VCaP (cell line): ENCODE results near the gene TGFB1I1.
"Not testable (repeated sequence)": the region's sequence is repeated elsewhere in the genome, so short reads cannot be mapped to it uniquely, and the experiment has no call there.

Experiments used
- H3K27ac ChIP-seq: fragments of 450-650 bp; 2 replicates; pipeline ENCODE4 v1.5.1; 2017
- CTCF ChIP-seq: fragments of 450-650 bp; conservative IDR thresholded peaks from 2 replicates; pipeline ENCODE4 v1.5.1; 2017; ENCODE audit warnings: mild to moderate bottlenecking, moderate library complexity

Gene TGFB1I1

DNA sequence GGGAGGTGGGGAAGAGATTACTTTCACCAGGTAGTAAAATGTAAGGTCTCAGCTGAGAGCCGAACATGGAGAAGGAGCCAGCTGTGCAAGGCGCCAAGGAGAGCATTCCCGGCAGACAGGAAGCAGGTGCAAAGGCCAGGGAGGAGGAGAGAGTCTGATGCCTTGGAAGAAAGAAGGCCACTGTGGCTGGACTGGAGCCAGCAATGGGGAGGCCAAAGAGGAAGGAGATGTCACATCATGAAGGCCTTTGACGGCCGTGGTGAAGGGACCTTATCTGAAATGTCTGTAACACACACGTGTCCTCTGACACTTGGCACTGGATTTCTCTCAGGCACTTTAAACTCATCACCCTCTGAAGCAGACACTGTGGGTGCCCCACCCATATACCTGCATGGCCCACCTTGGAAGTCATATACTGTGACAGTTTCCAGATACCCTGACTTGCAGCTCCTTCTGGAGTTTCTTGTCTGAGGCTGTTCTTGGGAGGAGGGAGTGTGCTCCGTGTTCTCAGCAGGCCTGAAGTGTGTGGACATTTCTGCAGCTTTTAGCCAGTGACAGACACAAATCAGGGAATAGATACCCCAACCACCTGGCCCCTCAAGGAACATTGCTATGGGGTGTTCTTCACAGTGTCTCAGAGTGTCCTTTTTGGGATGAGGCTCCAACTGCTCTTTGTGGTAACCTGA lies 9.0 kb downstream of the TGFB1I1 start:
- no peak overlapping the region for H3K27ac ChIP-seq
- TF ChIP-seq CTCF = no peak

DNA sequence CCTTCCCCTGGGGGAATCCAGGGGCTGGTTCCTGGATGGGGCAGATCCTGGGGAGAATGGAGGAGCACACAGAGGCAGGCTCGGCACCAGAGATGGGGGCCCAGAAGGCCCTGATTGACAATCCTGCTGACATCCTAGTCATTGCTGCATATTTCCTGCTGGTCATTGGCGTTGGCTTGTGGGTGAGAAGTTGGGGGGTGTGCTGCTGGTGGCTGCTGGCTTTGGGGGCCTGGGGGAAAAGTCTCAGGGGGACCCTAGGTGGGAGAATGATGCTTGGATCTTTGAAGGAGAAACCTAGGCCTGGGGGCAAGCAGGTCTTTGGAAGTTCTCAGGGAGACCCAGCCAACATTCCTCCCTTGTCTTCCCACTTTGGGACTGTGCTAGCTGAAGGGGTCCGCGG lies 11.1 kb downstream of the TGFB1I1 start, which contains the start of gene SLC5A2:
SLC5A2 (plus strand) TSS at position 43 of the 400 bp plus-strand sequence; CDS start at position 57, 14 bp downstream.
- no peak for TF ChIP-seq CTCF
- no peak within 1 kb of the TSS for H3K27ac ChIP-seq

DNA sequence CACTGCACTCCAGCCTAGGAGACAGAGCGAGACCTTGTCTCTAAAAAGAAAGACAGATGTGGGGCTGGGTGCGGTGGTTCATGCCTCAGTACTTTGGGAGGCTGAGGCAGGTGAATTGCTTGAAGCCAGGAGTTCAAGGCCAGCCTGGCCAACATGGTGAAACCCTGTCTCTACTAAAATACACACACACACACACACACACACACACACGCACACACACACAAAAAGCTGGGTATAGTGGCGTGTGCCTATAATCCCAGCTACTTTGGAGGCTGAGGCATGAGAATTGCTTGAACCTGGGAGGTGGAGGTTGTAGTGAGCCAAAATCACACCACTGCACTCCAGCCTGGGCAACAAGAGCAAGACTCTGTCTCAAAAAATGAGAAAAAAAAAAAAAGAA lies 12.1 kb downstream of the TGFB1I1 start:
- not testable (repeated sequence) for H3K27ac ChIP-seq

DNA sequence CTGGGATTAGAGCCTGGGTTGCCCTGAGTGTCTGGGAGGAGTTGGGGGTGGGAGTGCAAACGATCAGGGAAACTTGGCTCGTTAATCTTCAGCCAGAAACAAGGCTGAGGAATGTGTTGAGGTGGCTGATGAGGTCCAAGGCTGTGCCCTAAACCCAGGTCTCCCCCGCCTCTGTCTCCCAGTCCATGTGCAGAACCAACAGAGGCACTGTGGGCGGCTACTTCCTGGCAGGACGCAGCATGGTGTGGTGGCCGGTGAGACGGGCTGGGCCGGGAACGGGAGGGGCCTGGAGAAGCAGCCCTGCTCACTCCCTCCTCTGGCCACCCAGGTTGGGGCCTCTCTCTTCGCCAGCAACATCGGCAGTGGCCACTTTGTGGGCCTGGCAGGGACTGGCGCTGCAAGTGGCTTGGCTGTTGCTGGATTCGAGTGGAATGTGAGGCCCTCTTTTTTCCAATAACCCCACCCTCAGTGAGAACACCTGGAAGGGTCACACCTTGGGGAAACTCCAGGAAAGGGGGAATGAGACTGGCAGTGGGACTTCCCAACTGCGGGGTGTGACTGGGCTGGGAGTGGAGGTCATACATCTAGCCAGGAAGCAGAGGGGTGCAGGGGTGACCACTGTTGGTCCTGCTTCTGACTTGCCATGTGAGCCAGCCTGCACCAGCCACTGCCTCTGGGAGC lies 12.7 kb downstream of the TGFB1I1 start:
- no peak for TF ChIP-seq CTCF
- no peak overlapping the region for H3K27ac ChIP-seq

- TF ChIP-seq CTCF = no peak
- H3K27ac ChIP-seq = no peak overlapping the region
Observed at GRCh38 chr16:31485571-31485970, 13.6 kb downstream of the TGFB1I1 start.

DNA sequence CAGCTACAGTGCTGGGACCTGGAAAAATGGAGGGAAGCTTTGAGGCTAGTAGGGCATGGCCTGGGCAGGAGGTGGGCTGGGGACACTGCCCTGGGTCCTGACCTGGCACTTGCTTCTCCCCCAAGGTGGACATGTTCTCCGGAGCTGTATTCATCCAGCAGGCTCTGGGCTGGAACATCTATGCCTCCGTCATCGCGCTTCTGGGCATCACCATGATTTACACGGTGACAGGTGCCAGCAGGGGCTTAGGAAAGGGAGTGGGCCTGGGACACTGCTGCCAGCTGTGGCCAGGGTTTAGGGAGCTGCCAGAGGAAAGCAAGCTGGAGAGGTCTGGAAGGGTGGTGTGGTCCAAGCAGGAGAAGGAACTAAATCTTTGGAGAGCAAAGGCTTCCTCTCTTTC lies 14.1 kb downstream of the TGFB1I1 start:
- no peak overlapping the region for H3K27ac ChIP-seq
- TF ChIP-seq CTCF = no peak

GRCh38 chr16:31487071-31487719 lies 15.2 kb downstream of the TGFB1I1 start:
- no peak for TF ChIP-seq CTCF
- no peak overlapping the region for H3K27ac ChIP-seq
